Effector CD4-positive, alpha-beta T cell (primary cell): ENCODE data around the gene AS3MT.
A peak's percentile ranks its signal among the peaks of the same experiment; 100 is the strongest.

Experiments
- DNase-seq: peaks from one replicate; pipeline ENCODE4 v3.0.0-alpha.2; 2020

Gene AS3MT

DNA sequence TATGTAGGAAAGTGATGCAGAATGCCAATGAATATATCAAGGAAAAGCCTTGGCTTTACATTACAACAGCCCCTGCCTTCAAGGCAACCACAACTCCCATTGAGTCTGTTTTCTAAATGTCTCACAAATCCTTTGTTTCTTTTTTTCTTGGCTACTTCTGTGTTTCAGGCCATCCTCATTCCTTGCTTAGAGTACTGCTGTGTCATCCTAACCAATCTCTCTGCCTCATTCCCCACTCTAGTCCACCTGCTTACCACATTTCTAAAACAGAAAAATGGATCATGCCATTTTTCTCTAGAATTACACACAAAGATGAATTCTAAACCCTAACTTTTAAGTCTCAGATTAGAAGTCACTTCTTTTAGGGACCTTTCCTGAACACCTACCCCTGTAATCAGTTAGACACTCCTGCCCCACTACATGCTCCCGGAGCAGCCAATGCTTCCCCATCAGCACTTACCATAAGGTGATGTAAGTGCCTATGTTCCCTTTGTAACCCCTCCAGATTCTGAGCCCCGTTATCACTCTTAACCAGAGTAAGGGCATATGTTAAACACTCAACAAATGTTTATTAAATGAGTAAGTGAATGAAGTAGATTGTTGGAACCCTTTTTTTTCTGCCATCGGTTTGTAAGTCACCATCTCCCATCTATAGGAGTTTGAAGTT is 12.4 kb upstream of the AS3MT start:
- no peak for DNase-seq

DNA sequence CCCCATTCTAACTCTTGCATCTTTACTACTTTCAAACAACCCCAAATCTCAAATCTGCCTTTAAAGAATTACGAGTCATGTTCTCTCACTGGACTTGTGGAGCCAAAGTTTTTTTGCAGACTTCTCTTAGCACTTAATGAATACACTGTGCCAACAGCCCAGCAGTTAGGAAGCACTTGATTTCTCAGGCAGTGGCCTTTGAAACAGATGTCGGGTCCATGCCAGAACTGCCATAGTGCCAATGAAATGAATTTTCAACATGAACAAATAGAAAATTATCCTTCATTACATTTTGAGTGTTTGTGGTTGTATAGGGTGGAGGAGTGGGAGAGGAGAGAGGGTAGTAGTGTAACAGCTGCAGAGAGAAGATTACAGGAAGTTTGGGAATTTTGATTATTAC is 9.4 kb upstream of the AS3MT start:
- DNase-seq = no peak

DNA sequence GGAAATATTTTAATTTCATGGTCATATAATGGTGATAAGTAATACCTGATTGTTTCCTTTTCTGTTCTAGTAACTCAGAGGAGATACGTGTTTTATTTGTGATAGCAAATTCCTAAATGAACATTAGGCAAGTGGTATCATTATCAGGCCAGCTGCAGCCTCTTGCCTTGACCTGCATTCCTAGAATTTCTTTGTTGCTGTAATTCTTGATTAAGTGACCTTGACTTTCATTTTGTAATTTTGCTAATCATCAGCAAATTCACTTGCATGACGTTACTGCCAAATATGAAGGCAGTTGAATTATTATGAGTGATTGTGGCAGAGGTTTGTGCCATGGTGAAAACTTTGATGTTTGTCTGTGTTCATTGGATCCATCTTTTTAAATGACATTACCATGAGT is 5.6 kb upstream of the AS3MT start:
- DNase-seq = no peak

DNA sequence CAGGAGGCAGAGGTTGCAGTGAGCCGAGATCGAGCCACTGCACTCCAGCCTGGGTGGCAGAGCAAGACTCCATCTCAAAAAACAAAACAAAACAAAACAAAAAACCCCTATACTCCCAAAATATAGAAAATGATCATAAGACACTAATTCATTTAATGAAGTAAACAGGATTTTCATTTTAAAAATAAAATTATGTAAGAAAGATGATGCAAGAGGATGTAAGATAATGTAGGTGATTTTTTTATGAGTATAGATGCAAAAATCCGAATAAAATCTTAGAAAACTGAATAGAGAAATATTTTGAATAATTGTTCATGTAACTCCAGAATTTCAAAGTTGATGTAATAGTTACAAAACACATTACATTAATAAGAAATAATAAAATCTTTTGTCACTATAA is 3.6 kb upstream of the AS3MT start:
- no peak for DNase-seq

DNA sequence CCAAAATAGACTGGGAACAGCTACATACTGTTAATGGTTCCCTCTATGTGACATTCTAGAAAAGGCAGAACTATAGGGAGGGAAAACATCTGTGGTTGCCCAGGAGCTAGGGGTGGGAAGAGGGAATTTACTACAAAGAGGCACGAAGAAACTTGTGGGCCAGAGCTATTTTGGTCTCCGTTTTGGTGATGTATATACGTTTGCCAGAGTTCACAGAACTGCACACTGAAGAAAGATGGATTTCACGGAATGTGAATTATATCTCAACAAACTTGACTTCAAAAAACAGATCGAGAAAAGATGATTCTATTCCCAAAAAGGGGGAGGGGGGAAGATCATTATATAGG is 386 bp upstream of the AS3MT start:
- no peak for DNase-seq

DNA sequence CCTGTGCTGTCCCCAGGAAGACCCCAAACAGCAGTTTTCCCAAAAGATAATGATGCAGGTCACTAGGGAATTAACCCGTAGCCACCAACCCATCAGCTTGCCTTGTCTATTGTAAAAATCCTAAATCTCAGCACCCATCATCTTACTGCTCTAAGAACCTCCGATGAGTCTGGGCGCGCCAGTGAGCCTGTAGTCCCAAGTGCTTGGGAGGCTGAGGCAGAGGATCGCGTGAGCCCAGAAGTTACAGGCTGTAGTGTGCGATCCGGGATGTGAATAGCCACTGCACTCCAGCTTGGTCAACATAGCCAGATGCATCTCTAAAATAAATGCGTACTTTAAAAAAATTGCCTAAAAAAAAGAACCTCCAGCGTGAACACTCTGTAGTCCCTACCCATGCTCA is 951 bp downstream of the AS3MT start:
- no peak for DNase-seq

DNA sequence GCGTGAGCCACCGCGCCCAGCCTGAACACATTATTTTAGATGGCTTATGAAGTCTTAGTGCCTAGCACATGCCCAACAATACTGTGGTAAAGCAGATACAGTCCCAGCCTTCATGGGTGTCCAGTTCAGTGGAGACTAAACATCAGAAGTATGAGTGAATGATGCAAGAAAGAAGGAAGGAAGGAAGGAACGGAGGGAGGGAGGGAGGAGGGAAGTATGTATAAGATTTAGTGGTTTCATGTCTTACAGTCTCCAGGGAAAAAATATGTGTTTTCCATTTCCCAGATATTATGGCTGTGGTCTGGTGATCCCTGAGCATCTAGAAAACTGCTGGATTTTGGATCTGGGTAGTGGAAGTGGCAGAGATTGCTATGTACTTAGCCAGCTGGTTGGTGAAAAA is 2.9 kb downstream of the AS3MT start:
- no peak for DNase-seq

DNA sequence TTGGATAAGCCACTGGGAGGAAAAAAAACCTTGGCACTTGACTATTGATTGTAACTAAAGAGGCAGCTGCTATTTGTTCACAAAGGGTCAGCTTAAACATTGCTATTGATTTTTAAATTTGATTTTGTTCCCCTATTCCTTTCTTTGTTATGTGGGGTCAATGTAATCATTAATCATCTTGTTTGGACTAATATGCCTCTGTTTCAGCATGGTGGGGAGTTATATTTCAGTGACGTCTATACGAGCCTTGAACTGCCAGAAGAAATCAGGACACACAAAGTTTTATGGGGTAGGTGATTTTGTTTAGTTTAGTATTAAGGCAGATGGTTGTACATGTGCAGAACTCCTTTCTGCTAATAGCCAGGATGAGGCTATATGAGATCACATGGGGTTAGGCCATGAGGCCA is 7.5 kb downstream of the AS3MT start:
- no peak for DNase-seq

DNA sequence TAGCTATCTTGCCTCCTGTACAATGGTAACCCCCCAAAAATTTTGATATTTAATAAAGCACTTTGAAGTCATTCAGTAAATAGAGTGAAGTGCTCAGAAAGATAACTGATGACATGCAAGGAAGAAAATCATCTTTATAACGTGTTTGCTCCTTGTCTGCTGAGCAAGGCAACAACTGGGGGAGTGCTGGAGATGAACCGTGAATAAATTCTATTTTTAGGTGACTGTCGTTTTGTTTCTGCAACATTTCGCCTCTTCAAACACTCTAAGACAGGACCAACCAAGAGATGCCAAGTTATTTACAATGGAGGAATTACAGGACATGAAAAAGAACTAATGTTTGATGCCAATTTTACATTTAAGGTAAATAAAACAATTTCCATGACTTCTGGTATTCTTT is 9.4 kb downstream of the AS3MT start:
- no peak for DNase-seq

DNA sequence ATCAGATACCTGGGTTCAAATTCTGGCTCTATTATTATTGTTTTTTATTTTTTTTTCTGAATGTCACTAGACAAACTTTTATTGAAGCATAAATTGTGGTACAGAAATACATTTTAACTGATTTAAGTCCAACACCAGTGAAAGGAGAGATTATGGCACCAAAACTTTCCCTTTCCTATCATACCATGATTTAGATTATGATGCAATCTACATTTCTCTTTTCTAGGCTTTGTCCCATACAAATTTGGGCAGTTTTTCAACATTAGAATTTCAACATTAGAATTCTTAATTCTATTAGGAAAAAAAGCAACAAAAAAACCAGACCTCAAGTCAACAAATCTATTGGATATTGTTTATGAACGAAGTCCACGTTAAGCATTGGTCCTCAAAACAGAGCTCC is 11.0 kb downstream of the AS3MT start:
- no peak for DNase-seq

DNA sequence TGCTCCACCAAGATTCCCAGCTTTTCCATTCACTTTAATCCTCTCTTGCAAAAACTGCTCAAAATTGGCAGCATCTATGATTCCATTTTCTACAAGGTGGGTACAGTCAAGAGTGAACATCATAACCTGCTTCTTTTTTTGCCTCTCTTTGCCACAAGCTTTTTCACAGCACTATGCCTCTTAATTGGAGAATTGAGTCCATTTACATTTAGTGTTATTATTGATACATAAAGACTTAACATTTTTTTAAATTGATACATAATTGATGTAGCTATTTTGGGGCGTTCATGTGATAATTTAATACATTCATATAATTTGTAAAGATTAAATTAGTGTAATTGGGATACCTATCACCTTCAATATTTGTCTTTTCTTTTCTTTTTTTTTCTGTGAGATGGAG is 18.8 kb downstream of the AS3MT start:
- no peak for DNase-seq

DNA sequence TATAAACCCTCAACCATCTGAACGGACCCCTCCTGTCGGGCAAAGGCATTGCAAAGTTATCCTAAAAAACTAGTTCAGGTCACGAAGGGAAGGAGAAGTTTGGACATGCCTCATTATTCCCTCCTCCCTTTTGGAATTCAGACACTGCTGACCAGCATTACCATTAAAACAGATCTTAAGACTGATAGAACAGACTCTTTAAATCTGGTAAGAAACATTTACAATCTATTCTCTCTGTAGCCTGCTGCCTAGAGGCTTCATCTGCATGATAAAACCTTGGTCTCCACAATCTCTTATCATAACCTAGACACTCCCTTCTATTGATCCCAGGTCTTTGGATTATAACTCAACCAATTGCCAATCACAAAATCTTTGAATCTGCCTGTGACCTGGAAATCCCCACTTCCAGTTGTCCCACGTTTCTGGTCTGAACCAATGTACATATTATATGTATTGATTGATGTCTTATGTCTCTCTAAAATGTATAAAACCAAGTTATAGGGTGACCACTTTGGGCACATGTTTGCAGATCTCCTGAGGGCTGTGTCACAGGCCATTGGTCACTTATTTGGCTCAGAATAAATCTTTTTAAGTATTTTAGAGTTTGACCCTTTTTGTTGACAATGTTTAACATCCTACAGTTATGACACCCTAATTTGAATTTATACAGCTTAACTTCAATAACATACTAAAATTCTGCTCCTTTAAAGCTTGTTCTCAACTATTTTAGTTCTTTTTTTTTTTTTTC is 25.4 kb downstream of the AS3MT start:
- DNase-seq = no peak

DNA sequence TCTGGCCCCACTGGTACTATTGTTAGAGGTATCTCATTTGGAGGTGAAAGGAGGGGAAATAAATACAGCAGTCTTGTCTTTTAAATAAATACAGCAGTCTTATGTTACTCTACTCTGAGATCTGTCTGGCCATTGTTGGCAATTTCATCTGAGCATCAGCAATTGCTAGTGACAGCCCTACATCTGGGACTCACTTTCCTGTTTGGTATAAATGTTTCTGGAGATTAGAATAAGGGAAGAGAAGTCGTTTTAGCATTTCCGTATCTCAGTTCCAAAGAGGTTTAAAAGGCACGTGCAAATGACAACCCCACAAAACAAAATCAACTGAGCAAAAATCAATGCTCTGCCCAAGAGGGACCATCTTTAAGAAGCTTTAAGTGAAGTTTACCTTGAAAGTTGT is 30.7 kb downstream of the AS3MT start:
- DNase-seq = no peak

DNA sequence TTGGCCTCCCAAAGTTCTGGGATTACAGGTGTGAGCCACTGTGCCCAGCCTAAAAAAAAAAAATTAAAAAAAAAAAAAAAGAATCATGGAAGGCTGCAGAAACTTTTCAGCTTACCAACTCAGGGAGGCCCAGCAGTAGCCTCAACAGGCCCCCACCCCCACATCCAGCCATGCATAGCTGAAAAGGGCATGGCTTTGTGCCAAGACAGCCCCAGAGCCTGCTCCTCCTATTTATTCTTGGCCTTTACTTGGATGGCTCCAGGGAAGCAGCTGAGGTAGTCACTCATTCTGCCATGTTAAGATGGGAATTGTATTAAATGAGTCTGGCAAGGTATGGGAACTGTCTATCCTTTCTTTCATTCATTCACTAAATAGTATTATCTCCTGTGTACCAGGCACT is 35.1 kb downstream of the AS3MT start:
- no peak for DNase-seq

DNA sequence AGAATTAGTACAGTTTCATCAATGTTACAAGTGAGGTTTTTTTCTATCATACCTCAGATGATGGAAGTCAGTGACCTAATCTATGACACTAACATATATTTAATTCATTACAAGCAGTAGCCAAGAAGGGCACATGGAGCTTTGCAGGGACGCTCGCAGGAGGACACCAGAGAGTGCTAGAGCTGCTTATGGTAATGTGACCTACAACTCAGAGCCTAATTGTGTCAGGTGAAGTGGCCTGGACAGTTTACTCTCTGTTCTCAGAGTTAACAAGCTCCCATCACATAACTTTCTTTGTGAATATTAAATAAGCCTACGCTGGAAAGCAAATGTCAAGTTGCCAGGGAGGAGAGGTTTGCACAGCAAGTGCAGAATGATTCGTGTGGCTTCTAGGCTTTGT is 37.2 kb downstream of the AS3MT start:
- DNase-seq = no peak

DNA sequence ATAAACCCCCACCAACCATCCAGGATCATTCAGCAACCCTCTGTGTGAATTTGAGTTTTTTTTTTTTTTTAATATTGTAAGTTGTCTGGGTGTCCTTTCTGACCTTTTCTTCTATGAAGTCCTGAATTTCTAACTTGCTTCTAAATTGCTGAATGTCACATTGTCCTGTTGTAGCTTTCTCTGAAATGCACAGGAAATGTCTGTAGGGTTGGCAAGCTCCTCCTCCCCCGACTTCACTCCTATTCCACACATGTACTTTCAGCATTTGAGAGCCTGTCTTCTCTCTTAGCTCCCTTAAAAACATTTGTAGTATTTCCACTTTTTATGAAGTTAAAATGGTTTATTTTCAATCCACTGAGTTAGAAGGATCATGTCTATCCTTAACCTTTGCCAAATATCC is 45.5 kb downstream of the AS3MT start:
- no peak for DNase-seq

DNA sequence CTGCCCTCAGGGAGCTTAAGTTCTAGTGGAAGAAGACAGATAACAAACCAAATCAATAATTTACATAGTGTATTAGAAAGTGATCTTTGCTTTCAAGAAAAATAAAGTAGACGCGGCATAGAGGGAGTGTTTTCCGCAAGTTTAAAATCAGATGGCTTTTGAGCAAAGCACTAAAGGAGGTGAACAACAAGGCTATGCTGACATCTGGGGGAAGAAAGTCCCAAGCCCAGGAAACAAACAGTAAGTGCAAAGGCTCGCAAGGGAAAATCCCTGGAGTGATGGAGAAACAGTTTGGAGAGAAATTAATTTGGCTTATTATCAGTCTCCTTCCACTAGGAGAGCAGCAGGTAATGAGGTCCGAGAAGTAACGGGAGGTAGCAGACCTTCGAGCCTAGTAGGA is 46.9 kb downstream of the AS3MT start:
- DNase-seq = no peak

DNA sequence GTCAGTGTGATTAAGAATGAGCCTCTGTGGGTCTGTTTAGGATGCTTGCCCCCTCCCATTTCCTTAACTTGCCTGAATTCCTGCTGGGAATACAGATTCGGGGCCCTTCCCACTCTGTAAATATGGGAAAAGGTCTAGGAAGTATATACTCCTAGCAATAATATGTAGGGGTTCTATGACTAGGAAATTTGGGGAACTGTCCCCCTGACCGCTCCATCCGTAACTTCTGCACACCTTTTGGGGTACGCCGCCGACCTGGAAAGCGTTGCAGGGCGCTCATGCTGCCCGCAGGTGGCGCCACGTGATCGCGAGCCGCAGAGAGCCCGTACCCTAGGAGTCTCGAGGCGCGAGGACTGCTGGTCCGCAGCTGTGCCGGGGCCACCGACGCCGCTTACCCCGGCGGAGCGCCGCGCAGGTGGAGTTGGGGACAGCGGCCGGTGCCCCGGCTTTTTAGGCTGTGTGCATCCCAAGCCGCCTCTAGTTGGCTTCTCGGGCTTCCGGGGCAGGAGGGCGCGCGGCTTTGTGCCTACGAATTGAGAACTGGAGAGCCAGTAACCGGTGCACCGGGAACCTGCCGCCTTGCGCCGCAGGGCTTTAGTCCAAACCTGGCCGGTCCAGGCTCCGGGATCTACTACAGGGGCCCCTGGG is 48.2 kb downstream of the AS3MT start:
- peak; percentile 78 for DNase-seq

DNA sequence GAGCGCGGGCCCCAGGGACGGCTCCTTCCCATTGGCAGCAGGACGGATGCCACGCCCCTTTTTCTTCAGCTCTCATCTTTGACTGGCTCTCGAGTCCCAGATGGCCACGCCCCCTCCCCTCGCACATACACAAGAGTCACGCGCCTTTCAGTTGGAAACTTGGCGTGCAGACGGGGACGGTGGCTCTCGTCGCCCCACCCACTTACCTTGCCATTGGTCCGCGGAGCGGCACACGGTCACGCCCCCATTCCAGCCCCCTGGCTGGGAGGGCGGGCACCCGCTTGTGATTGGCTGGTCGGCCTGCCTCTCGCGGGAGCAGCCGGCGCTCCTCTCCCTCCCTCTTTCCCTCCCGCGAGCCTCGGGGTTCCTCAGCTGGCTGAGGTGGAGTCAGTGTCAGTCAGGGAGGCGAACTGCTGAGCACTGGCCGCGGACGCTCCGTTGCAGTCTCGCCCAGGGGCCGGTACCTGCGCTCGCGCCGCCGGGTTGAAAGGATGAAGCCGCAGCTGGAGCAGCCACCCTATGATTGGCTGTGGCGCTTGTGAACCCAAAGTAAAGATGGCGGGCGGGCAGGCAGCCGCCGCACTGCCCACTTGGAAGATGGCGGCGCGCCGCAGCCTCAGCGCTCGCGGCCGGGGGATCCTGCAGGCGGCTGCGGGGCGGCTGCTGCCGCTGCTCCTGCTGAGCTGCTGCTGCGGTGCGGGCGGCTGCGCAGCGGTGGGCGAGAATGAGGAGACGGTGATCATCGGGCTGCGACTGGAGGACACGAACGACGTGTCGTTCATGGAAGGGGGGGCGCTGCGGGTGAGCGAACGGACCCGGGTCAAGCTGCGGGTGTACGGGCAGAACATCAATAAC is 48.9 kb downstream of the AS3MT start, which contains the start of gene CNNM2:
TSS of gene CNNM2 (plus strand) at position 333 of the 855 bp plus-strand sequence. CDS start at position 520, 187 bp downstream.
- DNase-seq = peak; percentile 99

DNA sequence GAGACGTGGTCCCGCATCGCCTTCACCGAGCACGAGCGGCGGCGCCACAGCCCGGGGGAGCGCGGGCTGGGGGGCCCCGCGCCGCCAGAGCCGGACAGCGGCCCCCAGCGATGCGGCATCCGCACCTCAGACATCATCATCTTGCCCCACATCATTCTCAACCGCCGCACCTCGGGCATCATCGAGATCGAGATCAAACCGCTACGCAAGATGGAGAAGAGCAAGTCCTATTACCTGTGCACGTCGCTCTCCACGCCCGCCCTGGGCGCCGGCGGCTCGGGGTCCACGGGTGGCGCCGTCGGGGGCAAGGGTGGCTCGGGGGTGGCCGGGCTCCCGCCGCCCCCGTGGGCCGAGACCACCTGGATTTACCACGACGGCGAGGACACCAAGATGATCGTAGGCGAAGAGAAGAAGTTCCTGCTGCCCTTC is 49.6 kb downstream of the AS3MT start:
- peak; percentile 17 for DNase-seq

DNA sequence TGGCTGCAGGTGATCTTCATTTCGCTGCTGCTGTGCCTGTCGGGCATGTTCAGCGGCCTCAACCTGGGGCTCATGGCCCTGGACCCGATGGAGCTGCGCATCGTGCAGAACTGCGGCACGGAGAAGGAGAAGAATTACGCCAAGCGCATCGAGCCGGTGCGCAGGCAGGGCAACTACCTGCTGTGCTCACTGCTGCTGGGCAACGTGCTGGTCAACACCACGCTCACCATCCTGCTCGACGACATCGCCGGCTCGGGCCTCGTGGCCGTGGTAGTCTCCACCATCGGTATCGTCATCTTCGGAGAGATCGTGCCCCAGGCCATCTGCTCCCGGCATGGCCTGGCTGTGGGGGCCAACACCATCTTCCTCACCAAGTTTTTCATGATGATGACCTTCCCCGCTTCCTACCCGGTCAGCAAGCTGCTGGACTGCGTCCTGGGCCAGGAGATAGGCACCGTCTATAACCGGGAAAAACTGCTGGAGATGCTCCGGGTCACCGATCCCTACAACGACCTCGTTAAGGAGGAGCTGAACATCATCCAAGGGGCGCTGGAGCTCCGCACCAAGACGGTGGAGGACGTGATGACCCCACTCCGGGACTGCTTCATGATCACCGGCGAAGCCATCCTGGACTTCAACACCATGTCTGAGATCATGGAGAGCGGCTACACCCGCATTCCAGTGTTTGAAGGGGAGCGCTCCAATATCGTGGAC is 50.1 kb downstream of the AS3MT start:
- DNase-seq = no peak

DNA sequence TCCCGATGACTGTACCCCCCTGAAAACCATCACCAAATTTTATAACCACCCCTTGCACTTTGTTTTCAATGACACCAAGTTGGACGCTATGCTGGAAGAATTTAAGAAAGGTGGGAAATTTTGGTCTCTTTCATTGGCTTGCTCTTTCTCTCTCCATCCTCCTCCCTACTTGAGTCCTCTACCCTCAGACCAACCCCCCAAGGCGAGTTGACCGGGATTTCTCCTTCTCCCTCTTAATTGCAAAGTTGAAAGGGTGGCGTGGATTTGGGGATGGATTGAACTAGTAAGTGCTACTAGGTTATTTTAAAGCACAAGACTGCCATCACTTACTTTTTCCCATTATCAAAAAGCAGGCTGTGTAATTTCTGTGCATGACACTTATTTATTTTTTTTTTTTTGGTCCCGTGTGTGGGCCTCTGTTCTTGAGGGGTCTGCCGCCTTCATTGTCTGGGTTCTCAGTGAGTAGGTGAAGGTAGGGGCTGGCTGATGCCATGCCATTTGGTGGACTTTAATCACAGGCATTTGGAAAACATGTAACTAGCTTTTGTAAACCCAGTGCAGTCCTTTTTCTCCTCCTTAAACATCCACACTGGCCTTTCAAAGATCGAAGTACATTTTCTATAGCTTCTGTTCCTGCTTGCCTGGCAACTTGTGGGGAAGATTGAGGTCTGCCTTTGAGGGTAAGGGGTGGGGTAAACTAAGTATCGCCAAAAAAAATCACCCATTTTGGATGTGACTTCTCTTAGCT is 50.9 kb downstream of the AS3MT start:
- DNase-seq = no peak
